OCI-M2 (cell line): Measurements from ENCODE around the gene DYNLT2B.
A peak's percentile ranks its signal among the peaks of the same experiment; 100 is the strongest.
"Not testable (repeated sequence)": the region's sequence is repeated elsewhere in the genome, so short reads cannot be mapped to it uniquely, and the experiment has no call there.

Experiments used
- DNase-seq: peaks from one replicate; lab custom pipeline; 2025; ENCODE audit not compliant: unreplicated experiment; lab: John Stamatoyannopoulos, UW

The DYNLT2B gene

DNA sequence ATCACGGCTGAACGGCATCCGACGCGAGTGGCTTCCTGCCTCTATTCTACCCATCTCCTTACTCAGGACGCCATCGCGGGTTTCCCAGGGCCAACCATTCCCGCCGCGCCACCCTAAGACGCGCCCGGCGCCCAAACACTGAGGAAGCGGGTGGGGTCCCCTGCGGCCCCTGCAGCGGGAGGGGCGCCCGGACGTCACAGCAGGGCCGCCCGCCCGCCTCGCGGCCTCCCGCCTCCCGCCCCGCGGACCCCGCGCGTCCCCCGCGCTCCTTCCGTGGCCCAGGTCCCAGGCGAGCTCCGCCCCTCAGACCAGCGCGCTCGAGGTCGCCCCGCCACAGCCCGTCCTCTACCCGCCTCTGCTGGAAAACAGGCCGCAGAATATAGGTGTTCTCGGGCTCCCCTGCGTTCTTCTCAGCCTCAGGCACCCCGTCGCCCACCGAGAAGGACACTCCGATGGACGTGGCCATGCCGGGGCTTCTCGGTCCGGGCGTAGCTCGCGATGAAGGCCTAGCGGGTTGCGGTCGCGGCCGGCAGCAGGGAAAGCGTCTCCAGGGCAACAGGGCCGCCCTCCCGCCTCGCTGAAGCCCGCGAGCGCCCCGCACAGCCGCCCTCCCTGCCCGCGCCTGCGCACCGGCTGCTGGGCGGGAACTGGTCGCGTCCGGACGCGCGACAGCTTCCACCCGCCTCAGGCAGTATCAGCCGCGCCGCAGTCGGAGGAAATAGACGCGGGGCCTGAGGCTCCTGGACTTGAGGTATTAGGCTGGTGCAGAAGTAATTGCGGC is at the start of gene DYNLT2B:
TSS of gene DYNLT2B (minus strand) at position 554 of the 781 bp plus-strand sequence. CDS start at position 466, 88 bp downstream.
- no peak for DNase-seq

DNA sequence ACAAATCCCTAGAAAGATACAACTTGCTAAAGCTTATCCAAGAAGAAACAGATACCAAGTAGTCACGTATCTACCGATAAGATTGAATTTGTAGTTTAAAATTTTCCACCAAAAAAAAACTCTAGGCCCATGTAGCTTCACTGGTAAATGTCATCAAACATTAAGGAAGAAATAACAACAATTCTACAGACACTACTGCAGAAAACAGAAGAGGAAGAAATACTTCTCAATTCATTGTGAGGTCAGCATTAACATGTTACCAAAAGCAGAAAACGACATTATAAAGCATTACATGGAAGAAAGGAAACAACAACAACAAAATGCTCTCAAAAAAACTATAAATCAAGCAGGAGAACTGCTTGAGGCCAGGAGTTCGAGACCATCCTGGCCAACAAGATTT is 47.7 kb upstream of the DYNLT2B start:
- DNase-seq: no peak

GRCh38 chr3:196360586-196360985 is 42.5 kb upstream of the DYNLT2B start:
- DNase-seq: no peak

DNA sequence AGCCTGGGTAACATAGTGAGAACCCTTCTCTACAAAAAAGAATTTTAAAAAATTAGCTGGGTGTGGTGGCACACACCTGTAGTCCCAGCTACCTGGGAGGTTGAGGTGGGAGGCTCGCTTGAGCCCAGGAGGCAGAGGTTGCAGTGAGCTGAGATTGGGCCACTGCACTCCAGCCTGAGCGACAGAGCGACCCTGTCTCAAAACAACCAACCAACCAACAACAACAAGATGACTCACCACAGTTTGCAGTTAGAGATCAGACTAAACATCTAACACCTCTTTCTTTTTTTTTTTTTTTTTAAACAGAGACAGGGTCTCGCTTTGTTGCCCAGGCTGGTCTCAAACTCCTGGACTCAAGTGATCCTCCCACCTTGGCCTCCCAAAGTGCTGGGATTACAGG is 40.5 kb upstream of the DYNLT2B start:
- not testable (repeated sequence) for DNase-seq

GRCh38 chr3:196357905-196358304 is 39.9 kb upstream of the DYNLT2B start:
- DNase-seq: no peak

DNA sequence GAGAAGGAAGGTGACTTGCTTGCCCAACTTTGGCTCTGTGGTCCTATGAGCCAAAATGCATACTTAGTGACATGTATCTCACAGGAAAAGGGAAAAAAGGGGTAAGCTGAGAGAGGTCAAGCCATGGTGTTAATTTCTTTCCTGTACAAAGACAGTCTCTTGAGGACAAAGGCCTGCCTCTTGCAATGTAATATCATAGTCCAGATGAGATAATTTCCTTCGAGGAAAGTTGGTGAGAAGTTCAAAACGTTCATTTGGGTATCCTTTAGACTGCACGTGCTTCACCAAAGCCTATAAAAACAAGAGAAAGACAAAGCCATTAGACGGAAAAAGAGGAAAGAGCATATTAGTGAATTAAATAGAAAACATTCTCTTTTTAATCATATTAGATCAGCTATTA is 38.5 kb upstream of the DYNLT2B start:
- DNase-seq: no peak

DNA sequence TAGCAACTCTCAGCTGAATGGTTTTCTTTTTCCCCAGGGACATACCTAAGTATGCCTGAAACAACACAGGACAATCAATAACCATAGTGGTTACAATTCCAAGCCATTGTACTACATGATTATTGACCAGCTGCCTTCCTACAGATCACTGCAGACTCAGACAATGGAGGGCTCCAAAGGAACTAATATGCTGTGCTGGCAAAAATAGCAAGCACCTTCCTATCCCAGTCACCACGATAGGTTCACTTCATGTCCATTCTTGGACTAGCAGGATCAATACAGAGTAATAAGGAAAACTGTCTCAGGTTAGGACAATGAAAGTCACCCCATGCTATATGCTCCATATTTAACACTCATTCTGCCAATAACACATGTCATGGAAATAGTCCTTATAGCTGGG is 37.6 kb upstream of the DYNLT2B start:
- DNase-seq: no peak

DNA sequence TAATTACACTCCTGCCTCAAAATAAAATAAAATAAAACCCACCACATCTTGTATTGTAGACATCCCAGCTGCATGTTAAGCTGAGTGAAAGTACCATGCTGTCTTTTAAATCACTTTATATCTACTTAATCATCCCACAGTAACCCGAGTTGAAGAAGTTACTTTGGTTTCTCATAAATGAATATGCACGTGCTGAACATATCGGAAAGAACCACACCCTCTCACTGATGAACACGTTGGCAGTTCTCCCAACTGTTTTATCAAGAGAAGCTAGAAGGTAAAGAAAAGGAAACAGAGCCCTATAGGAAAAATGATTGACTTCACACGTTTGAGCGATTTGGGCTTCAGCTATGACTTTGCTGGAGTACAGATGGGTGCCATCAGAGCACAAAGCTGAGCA is 36.1 kb upstream of the DYNLT2B start:
- DNase-seq: no peak

- DNase-seq: no peak
These were observed 33.5 kb upstream of the DYNLT2B start for GRCh38 chr3:196351541-196351940.

DNA sequence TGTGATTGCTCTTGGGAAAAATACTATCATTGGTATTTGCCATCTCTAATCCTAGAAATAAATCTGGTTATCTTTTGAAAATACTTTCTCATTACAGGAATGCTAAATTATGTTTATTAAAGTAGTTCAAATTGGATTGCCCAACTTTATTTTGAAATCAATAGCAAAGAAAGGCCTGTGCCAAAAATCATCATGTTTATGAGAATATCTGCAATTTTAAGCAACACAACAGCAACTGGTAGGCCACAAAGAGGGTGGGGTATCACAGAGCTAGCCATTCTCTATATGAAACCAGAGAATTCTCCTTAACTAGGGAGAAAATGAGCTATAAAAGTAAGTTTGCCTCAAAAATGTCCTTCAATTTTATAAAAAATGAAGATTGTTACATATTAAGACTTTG is 32.0 kb upstream of the DYNLT2B start:
- DNase-seq: no peak

DNA sequence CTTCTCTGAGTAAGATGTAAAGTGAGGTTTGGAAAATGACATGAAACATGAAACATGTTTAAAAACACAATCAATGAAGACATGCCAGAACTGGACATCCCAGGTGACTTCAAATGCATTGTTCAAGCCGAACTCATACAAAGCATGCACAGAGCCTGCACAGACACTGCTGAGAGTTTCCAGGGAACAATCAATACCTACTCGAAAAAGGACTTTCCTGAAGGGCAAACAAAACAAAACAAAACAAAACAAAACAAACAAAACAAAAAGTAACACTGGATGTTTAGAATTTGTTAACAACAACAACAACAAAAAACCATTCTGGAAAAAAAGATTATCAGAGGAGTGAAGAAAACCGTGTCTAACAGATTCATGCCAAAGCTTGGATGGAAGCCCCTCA is 30.7 kb upstream of the DYNLT2B start:
- no peak for DNase-seq

DNA sequence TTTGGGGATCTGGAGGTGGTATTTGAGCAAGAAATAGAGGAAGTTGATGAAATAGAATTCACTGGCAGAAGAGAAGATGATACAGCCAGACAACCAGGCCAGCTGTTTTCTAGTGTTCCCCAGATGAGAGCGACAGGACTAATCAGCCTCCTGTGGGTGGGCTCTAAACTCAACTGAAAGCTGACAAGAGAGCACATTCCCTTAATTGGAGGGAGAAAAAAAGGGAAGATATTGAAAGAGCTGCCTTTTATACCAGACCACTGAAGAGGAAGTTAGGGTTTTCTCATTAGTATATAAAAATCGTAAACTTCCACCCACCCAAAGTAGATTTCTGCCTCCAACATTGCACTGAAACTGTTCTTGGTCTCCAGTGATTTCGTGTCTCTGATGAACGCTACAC is 26.6 kb upstream of the DYNLT2B start:
- DNase-seq: peak; percentile 36

GRCh38 chr3:196343917-196344316 is 25.9 kb upstream of the DYNLT2B start:
- DNase-seq: not testable (repeated sequence)

DNA sequence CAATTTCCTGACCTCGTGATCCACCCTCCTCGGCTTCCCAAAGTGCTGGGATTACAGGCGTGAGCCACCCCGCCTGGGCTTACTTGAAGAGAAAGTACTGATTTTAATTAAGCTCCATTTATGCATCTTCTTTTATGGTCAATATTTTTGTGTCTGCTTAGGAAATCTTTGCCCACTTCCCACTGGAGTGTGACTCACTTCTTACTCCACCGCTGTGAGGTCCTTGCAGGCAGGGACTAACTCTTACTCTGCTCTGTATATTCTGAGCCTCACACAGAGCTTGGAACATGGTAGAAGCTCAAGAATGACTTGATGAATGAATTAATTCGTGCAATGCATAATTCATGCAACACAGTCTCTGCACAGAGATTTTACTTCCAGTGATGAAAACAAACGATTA is 23.1 kb upstream of the DYNLT2B start:
- DNase-seq: no peak

DNA sequence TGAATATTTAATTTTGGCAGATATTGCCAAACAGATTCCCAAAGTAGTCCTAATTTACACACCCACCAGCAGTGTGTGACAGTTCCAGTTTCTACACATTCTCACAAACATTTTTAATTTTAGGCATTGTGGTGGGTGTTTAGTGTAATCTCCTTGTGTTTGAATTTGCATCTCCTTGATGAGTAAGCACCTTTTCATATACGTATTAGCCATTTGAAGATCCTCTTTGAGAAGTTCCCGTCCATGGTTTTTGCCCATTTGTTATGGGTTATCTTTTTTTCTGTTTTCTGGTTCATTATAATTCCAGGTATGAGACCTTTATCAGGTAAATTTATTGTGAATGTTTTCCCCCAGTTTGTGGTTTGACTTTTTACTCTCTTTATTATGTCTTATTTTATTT is 22.4 kb upstream of the DYNLT2B start:
- no peak for DNase-seq

GRCh38 chr3:196339493-196340254 is 21.6 kb upstream of the DYNLT2B start:
- DNase-seq: no peak

GRCh38 chr3:196339044-196339443 is 21.0 kb upstream of the DYNLT2B start:
- no peak for DNase-seq

- no peak for DNase-seq
These were observed 18.5 kb upstream of the DYNLT2B start for GRCh38 chr3:196336319-196337145.

GRCh38 chr3:196335503-196335948 is 17.5 kb upstream of the DYNLT2B start:
- DNase-seq: no peak

- no peak for DNase-seq
These were observed 16.9 kb upstream of the DYNLT2B start for GRCh38 chr3:196334982-196335381.

- DNase-seq: no peak
These were observed 14.1 kb upstream of the DYNLT2B start for GRCh38 chr3:196332168-196332567.
